GM21619 (cell line): ENCODE data around the gene OR4Q2.
"Not testable (repeated sequence)": the region's sequence is repeated elsewhere in the genome, so short reads cannot be mapped to it uniquely, and the experiment has no call there.

ENCODE experiments used
- ATAC-seq: cut with Tn5 transposase; IDR thresholded peaks from one replicate; pipeline ENCODE4 v1.9.1; 2021; ENCODE audit not compliant: unreplicated experiment

Gene OR4Q2

DNA sequence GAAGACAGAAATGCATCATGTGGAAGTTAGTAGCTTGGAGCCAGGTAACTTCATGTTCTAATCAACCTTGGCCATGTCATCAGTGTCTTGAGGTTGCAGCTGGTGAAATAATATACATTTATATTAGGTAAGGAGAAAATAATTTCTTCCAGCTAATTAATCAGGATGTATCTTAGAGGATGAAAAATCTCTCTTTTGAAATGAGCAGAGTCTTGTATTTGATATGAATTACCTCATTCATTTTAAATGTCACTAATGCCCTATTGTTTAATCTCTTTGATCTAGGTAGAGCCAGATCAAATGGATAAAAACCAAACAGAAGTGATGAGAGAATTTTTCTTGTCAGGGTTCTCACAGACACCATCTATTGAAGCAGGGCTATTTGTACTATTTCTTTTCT is at the start of gene OR4Q2:
Gene OR4Q2 (plus strand): TSS at position 301 of the 400 bp plus-strand sequence.
- no peak for ATAC-seq

DNA sequence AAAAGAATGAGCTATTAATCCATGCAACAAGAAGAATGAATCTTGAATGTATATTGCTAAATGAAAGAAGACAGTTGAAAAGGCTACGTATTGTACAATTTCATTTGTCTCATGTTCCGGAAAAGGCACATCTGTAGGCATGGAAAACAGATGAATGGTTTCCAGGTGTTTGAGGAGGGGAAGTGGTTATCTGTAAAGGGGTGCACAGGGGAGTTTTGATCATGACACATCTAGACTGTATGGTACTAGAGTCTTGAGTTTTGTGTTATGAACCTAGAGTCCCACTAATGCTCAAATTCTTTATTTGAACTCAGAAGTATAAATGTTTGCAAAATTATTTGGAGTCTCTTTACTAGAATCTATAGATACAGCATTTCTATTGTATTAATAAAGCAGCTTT is 32.2 kb upstream of the OR4Q2 start:
- not testable (repeated sequence) for ATAC-seq

- no peak for ATAC-seq
Observed at GRCh38 chr14:19974844-19975243, 27.1 kb upstream of the OR4Q2 start.

GRCh38 chr14:19975291-19975690 is 26.7 kb upstream of the OR4Q2 start, which contains the start of gene OR4K15:
OR4K15 (plus strand) TSS chr14:19975591; CDS start chr14:19975591, 0 bp downstream.
- ATAC-seq = no peak

- ATAC-seq = no peak
Observed at GRCh38 chr14:19993438-19993837, 8.5 kb upstream of the OR4Q2 start.

GRCh38 chr14:20002319-20002718 is 356 bp downstream of the OR4Q2 start:
- no peak for ATAC-seq

DNA sequence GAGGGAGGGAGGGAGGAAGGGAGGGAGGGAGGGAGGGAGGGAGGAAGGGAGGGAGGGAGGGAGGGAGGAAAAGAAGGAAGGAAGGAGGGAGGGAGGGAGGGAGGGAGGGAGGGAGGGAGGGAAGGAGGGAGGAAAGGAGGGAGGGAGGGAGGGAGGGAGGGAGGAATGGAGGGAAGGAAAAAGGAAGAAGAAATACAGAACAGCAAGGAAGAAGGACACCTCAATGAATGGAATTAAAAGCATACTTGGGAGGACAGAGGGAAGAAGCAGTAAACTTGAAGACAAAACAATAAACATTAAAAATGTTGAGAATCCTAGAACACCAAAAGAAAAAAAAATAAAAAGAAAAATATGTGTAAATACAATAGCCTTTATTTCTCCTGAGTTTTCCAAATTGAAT is 6.2 kb downstream of the OR4Q2 start:
- no peak for ATAC-seq

GRCh38 chr14:20019257-20019865 is 17.4 kb downstream of the OR4Q2 start, which contains the start of gene OR4K14:
OR4K14 (minus strand) TSS chr14:20019307; CDS start chr14:20015193, 4,114 bp downstream.
- no peak for ATAC-seq

- ATAC-seq = no peak
Observed at GRCh38 chr14:20031058-20031457, 29.1 kb downstream of the OR4Q2 start.

GRCh38 chr14:20035449-20035848 is 33.5 kb downstream of the OR4Q2 start:
- ATAC-seq = no peak

- ATAC-seq = no peak
Observed at GRCh38 chr14:20035938-20036337, 34.0 kb downstream of the OR4Q2 start, which contains the start of gene OR4K13. OR4K13 (minus strand) TSS chr14:20036038; CDS start chr14:20034758, 1,280 bp downstream.

GRCh38 chr14:20044243-20044642 is 42.3 kb downstream of the OR4Q2 start:
- no peak for ATAC-seq

GRCh38 chr14:20048202-20048601 is 46.2 kb downstream of the OR4Q2 start:
- no peak for ATAC-seq
